Lung (tissue), 12 donors: ENCODE measurements around the gene AFP. TPM values are rescaled to one million over a fixed set of nuclear protein-coding genes. Genes with fewer than 3 reads are reported as not detected.

Experiments
- ATAC-seq: fragments of 200-7000 bp; cut with Tn5 transposase; one replicate; pipeline ENCODE4 v1.9.1; 2020; ENCODE audit warnings: moderate number of reproducible peaks; ENCODE audit not compliant: insufficient read depth, low FRiP score
- DNase-seq, 3 donors: peaks; one replicate each; pipeline ENCODE4 v3.0.0-alpha.2; 2013 to 2017
- H3K27ac ChIP-seq, 2 donors: one replicate each; pipeline ENCODE4 v1.5.1; 2013; ENCODE audit warnings: mild to moderate bottlenecking in 2 of 2, moderate library complexity in 2 of 2, control low read depth in 1 of 2, inconsistent platforms in 1 of 2, low read depth in 1 of 2, low read length in 1 of 2
- H3K27me3 ChIP-seq, 3 donors: one replicate each; pipeline ENCODE4 v1.5.1; 2013; ENCODE audit warnings: low read length in 2 of 3; ENCODE audit not compliant: control insufficient read depth in 3 of 3, insufficient read depth in 3 of 3
- H3K36me3 ChIP-seq, 4 donors: one replicate each; pipeline ENCODE4 v1.5.1; 2013; ENCODE audit warnings: low read length in 4 of 4, mild to moderate bottlenecking in 1 of 4, moderate library complexity in 1 of 4; ENCODE audit not compliant: control insufficient read depth in 4 of 4, insufficient read depth in 4 of 4
- H3K4me1 ChIP-seq, 5 donors: one replicate each; pipeline ENCODE4 v1.5.1; 2013; ENCODE audit warnings: low read length in 5 of 5, mild to moderate bottlenecking in 2 of 5, moderate library complexity in 1 of 5; ENCODE audit not compliant: control insufficient read depth in 5 of 5, insufficient read depth in 5 of 5
- H3K4me3 ChIP-seq: one replicate; pipeline ENCODE4 v1.5.1; 2013; ENCODE audit warnings: mild to moderate bottlenecking, control low read depth, moderate library complexity
- H3K9ac ChIP-seq, 2 donors: one replicate each; pipeline ENCODE4 v1.5.1; 2013; ENCODE audit warnings: low read length in 2 of 2, control low read depth in 1 of 2; ENCODE audit not compliant: insufficient read depth in 1 of 2
- H3K9me3 ChIP-seq, 4 donors: one replicate each; pipeline ENCODE4 v1.5.1; 2013; ENCODE audit warnings: low read length in 3 of 4, mild to moderate bottlenecking in 1 of 4, moderate library complexity in 1 of 4; ENCODE audit not compliant: control insufficient read depth in 4 of 4, insufficient read depth in 3 of 4
- CTCF ChIP-seq: IDR thresholded peaks from 2 replicates; pipeline ENCODE4 v1.5.1; 2012; ENCODE audit warnings: mild to moderate bottlenecking; ENCODE audit errors: control extremely low read depth, extremely low read depth
- WGBS, 2 donors: extraction: QIAGEN DNeasy Blood & Tissue Kit; methylation state at CpG; one replicate each; pipeline ENCODE4 v1.1.7; 2013; 5-methylcytosine and 5-hydroxymethylcytosine counted together
- polyA plus RNA-seq, 2 donors: library from polyadenylated mRNA; stranded (reverse); fragments of 200-250 nt; gene quantifications; one replicate each; pipeline ENCODE4 v1.2.1, GENCODE V29; 2013
- total RNA-seq, 2 donors: library from RNA; depleted of rRNA in 1 of 2; stranded (reverse); fragments of >200 nt in 1 of 2; gene quantifications; one replicate each; pipeline ENCODE4 v1.2.1, GENCODE V29; 2014 to 2021
- donor health status: control.
- donor health status: control.
- donor health status: Bipolar disorder and iron deficiency.
- donor health status: healthy.
- donor health status: DM: yes; HTN: yes; CAD: no.

Gene AFP
- total and polyA plus RNA-seq, 4 donors = 0.11 to 1.3 TPM; not detected in 2

DNA sequence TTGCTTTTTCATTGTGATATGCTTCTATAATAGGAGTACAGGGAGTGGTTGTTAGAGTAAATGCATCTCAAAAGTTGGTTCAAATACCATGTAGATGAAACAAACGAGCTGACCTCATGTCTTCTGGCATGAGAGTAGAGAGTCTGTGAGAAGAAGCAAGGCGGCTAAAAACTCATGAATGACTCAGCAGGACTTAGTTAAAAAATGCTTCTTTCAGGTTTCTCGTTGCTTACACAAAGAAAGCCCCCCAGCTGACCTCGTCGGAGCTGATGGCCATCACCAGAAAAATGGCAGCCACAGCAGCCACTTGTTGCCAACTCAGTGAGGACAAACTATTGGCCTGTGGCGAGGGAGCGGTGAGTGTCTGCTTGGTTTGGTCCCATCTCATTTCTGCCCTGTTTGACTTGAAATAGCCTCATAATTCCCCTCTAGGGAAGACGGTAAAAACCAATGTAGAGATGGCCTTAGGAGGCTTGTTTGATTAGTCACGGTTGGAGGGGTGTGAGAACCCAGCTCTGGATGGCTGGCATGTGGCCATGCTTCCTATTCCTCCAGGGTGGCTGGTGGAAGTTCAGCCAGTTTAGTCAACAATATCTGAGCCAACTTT, 14.5 kb downstream of the AFP start:
- no peak for DNase-seq
- Histone ChIP-seq H3K4me1 (no peaks in the 10 kb centered on the region), H3K36me3 (no peaks in the 10 kb centered on the region), H3K9me3 (peaks cover 0 to 1% (median 0%) of the 10 kb centered on the region in 4 donors), H3K27ac (no peak overlapping the region), H3K9ac (no peak overlapping the region), H3K4me3 (no peak overlapping the region), H3K27me3 (no peaks in the 10 kb centered on the region)
- TF ChIP-seq CTCF = no peak
- 67 to 77% methylated on average over 9 of the region's 9 CpGs for WGBS, 2 donors
- peak; percentile 41 for ATAC-seq

DNA sequence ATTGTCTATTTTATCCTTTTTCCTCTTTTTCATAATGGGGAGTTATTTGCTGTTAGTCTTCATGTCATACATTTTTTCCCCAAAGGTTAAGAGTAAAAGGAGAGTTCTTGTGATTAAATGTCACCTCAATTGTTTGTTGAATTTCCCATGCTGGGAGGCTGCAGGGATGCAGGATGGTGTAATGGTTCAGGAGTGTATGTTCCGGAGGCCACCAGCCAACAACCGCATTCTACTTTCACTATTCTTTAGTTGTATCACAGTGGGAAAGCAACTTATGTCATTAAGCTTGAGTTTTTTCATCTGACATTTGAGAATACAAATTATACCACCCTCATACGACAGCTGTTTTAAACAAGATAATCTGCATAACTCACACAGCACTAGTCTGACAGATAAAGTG, 15.4 kb downstream of the AFP start:
- Histone ChIP-seq H3K27me3 (no peaks in the 10 kb centered on the region), H3K27ac (no peak overlapping the region), H3K4me3 (no peak overlapping the region), H3K9ac (no peak overlapping the region), H3K9me3 (no peaks in the 10 kb centered on the region), H3K4me1 (no peaks in the 10 kb centered on the region), H3K36me3 (no peaks in the 10 kb centered on the region)
- no peak for ATAC-seq
- DNase-seq = peak in 1 of 3 donors; percentile 11
- no peak for TF ChIP-seq CTCF
- WGBS, 2 donors = 63 to 76% methylated on average over 3 of the region's 3 CpGs

DNA sequence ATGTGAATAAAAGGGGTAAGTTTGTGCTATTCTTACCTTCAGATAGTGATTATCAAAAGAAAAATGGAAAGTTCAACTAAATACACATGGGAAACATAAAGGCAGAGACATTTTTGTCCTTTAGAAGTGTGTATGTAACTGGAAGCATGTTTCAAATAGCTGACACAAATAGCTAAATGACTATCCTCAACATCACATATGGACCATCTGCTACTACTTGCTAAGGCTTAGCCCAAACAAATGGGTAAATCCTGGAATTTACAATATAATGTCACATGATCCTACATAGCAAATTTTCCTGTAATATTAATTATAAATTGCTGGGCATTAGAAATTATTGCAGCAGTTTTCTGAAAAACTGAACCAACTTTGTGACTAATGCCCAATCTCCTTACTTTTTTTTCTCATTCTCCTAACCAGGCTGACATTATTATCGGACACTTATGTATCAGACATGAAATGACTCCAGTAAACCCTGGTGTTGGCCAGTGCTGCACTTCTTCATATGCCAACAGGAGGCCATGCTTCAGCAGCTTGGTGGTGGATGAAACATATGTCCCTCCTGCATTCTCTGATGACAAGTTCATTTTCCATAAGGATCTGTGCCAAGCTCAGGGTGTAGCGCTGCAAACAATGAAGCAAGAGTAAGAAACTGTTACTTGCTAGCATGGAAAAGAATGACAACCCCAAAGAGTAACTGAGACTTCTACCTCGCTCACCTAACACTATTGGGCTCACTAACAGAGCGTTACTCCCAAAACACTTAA, 16.1 kb downstream of the AFP start:
- Histone ChIP-seq H3K4me1 (no peaks in the 10 kb centered on the region), H3K4me3 (no peak overlapping the region), H3K36me3 (no peaks in the 10 kb centered on the region), H3K27me3 (no peaks in the 10 kb centered on the region), H3K9ac (no peak overlapping the region), H3K9me3 (no peaks in the 10 kb centered on the region), H3K27ac (no peak overlapping the region)
- DNase-seq (peak in 1 of 3 donors; percentile 13), ATAC-seq (no peak)
- WGBS, 2 donors = 92% methylated on average over 4 of the region's 4 CpGs
- no peak for TF ChIP-seq CTCF
